HL-60 (cell line): ENCODE results near the gene IFI30.

ENCODE experiments used
- DNase-seq, 2 experiments: peaks; one replicate each; pipeline ENCODE4 v3.0.0-alpha.2; 2010 to 2020; ENCODE audit warnings: low read depth in 1 of 2, low spot score in 1 of 2
- H3K27ac ChIP-seq: fragments of 250-450 bp; sonication (Bioruptor Pico); replicated peaks from 2 replicates; pipeline ENCODE4 v1.5.1; 2020; ENCODE audit warnings: mild to moderate bottlenecking, moderate library complexity
- H3K27me3 ChIP-seq: fragments of 250-450 bp; sonication (Bioruptor Pico); 2 replicates; pipeline ENCODE4 v1.5.1; 2021; ENCODE audit warnings: mild to moderate bottlenecking, moderate library complexity; ENCODE audit not compliant: insufficient read depth, poor library complexity, severe bottlenecking
- H3K4me3 ChIP-seq: replicated peaks from 2 replicates; pipeline ENCODE4 v1.5.1; 2011; ENCODE audit warnings: mild to moderate bottlenecking, control low read depth, low read length; ENCODE audit not compliant: insufficient read depth
- CTCF ChIP-seq: IDR thresholded peaks from one replicate; pipeline ENCODE4 v1.5.1; 2011; ENCODE audit warnings: low read length, control low read depth, inconsistent platforms; ENCODE audit not compliant: insufficient read depth
- GABPA ChIP-seq: IDR thresholded peaks from 2 replicates; pipeline ENCODE4 v1.6.1; 2012; ENCODE audit warnings: low read depth
- POLR2AphosphoS5 ChIP-seq: IDR thresholded peaks from 2 replicates; pipeline ENCODE4 v1.6.1; 2012; ENCODE audit warnings: low read depth
- REST ChIP-seq: IDR thresholded peaks from 2 replicates; pipeline ENCODE4 v1.6.1; 2012; ENCODE audit warnings: low read depth; ENCODE audit not compliant: insufficient replicate concordance
- SPI1 ChIP-seq: IDR thresholded peaks from 2 replicates; pipeline ENCODE4 v1.6.1; 2012; ENCODE audit warnings: low read depth, mild to moderate bottlenecking, borderline replicate concordance

IFI30 gene

GRCh38 chr19:18128044-18128443 is 45.6 kb upstream of the IFI30 start:
- peak overlapping the region; percentile 75 for H3K27ac ChIP-seq
- peak; percentile 67 to 91 for DNase-seq

GRCh38 chr19:18128805-18129204 is 44.8 kb upstream of the IFI30 start:
- no peaks in the 10 kb centered on the region for H3K27me3 ChIP-seq
- H3K4me3 ChIP-seq = no peak overlapping the region
- TF ChIP-seq REST (no peak), GABPA (no peak), SPI1 (no peak)
- H3K27ac ChIP-seq = peak overlapping the region; percentile 75
- no peak for DNase-seq

More at GRCh38 chr19:18128044-18128443, 45.6 kb upstream of the IFI30 start:
- Histone ChIP-seq H3K27me3 (no peaks in the 10 kb centered on the region), H3K4me3 (no peak overlapping the region)
- TF ChIP-seq CTCF (no peak), POLR2AphosphoS5 (peak; percentile 56; the same call in 1 of the 2 replicates)

GRCh38 chr19:18130523-18131242 is 42.9 kb upstream of the IFI30 start:
- TF ChIP-seq POLR2AphosphoS5 (no peak), GABPA (no peak), REST (no peak), CTCF (no peak), SPI1 (no peak)
- Histone ChIP-seq H3K27ac (no peak overlapping the region), H3K27me3 (no peaks in the 10 kb centered on the region), H3K4me3 (no peak overlapping the region)
- DNase-seq = no peak

GRCh38 chr19:18131841-18132596 is 41.6 kb upstream of the IFI30 start:
- Histone ChIP-seq H3K4me3 (no peak overlapping the region), H3K27me3 (no peaks in the 10 kb centered on the region), H3K27ac (no peak overlapping the region)
- TF ChIP-seq GABPA (no peak), SPI1 (no peak), CTCF (no peak), POLR2AphosphoS5 (no peak), REST (no peak)
- DNase-seq = no peak
